ENCODE measurements around the gene DPYD. TPM values are rescaled to one million over a fixed set of nuclear protein-coding genes. Genes with fewer than 3 reads are reported as not detected.

DPYD gene
- total and polyA plus RNA-seq, 9 donors, result 17.2 to 45.9 (median 38.7) TPM

DNA sequence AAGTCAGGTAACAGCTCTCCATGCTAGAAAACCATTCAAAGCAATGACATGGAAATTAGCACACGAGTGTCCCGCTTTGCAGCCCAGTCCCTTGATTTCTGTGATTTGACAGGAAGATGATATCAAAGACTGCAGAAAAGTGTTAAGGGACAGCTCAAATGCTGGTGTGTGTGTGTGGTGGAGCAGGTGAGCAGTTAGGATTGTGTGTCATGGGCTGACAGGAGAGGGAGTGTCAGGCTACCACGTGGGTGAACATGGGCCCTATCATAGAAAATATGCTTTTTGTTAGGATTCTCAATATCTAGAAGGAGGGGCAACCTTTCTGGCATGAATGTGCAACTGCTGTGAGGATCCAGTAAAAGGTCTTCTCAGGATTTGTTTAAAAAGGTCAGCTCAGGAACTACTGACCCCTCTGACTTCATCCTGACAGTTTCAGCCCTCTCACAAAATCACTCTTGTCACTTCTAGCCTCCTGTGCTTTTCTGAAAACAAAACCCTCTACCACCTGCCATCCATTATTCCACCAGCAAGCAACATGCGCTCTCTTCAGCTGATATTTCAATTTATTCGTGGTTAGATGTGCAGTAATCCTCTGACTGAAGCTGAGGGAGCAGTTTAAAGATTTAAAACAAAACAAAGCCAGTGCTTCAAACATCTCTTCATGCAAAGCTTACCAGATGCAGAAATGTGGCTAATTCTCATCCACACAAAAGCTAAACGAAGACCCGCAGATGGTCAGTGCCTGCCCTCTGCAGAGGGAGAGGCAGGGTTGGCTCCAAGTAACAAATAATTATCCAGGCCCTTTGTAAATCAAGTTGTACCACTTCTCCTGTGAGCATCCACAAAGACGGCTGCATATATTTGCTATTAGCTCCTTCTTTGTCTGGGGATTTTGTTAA is 801.3 kb downstream of the DPYD start:
- TF ChIP-seq EP300 (IDR thresholded peaks at IDR 0.05) (no peak), POLR2A (IDR thresholded peaks at IDR 0.05) (no peak)
- TF ChIP-seq, protein P1, sequence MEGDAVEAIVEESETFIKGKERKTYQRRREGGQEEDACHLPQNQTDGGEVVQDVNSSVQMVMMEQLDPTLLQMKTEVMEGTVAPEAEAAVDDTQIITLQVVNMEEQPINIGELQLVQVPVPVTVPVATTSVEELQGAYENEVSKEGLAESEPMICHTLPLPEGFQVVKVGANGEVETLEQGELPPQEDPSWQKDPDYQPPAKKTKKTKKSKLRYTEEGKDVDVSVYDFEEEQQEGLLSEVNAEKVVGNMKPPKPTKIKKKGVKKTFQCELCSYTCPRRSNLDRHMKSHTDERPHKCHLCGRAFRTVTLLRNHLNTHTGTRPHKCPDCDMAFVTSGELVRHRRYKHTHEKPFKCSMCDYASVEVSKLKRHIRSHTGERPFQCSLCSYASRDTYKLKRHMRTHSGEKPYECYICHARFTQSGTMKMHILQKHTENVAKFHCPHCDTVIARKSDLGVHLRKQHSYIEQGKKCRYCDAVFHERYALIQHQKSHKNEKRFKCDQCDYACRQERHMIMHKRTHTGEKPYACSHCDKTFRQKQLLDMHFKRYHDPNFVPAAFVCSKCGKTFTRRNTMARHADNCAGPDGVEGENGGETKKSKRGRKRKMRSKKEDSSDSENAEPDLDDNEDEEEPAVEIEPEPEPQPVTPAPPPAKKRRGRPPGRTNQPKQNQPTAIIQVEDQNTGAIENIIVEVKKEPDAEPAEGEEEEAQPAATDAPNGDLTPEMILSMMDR (IDR thresholded peaks at IDR 0.05), result no peak
- no peak overlapping the region for H3K27ac ChIP-seq
- H3K36me3 ChIP-seq, result no peaks in the 10 kb centered on the region
- no peak overlapping the region for H3K4me3 ChIP-seq
- 70 to 78% (median 78%) methylated on average over 8 of the region's 8 CpGs for WGBS, 3 donors
- DNase-seq, result no peak
- intact Hi-C loops (cut with DNase I), result no loop called here
- H3K9me3 ChIP-seq, result no peaks in the 10 kb centered on the region
- no peaks in the 10 kb centered on the region for H3K4me1 ChIP-seq (ENCODE audit: insufficient read depth)
- H3K27me3 ChIP-seq, result no peaks in the 10 kb centered on the region

DNA sequence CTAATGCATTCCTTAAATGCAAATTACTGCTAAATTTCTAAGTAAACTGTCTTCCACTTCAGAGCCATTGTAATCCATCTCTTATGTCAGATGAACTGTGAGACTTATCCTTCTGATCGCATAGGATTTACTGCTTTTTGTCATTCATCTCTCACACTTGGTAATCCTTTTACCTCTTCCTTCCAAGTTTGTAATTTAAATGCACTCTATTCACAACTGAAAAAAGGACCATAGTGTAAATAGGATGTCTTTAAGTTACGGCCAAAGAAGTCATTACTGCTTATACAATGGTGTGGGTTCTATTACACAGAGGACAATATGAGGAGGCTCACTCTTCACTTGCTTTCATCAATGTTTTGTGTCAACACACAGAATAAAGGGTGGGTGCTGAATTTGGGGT is 806.0 kb downstream of the DPYD start:
- 97 to 99% (median 97%) methylated on average over 2 of the region's 2 CpGs for WGBS, 3 donors

DNA sequence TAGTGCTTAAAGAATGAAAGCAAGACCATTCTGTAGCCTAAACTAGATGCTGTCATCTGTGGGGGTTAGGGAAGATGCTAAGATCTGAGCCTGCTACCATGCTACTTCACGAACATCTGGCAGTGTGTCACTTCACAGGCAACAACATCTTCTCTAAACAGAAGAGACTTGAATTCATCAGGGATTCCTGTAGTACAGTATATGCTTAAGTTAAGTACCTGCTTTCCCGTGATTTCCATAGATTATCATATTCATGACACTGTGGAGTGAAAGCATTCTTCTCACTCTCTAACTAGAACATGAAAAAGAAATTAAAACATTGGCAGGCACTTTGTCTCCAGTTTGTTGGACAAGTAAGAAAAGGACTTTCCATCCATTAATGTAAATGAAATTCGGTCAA is 808.4 kb downstream of the DPYD start:
- WGBS, 3 donors, result 87 to 91% (median 90%) methylated on average over 3 of the region's 3 CpGs
- intact Hi-C loops (cut with DNase I), result no loop called here
- H3K9me3 ChIP-seq, result no peaks in the 10 kb centered on the region
- no peak overlapping the region for H3K27ac ChIP-seq
- no peaks in the 10 kb centered on the region for H3K36me3 ChIP-seq
- H3K4me3 ChIP-seq, result no peak overlapping the region
- no peaks in the 10 kb centered on the region for H3K4me1 ChIP-seq (ENCODE audit: insufficient read depth)
- no peak for DNase-seq
- no peak for TF ChIP-seq POLR2A (IDR thresholded peaks at IDR 0.05)
- TF ChIP-seq, protein P1 (IDR thresholded peaks at IDR 0.05), result no peak
- no peaks in the 10 kb centered on the region for H3K27me3 ChIP-seq

More for the DNA sequence above, 806.0 kb downstream of the DPYD start:
- H3K27ac ChIP-seq, result no peak overlapping the region
- no peak for TF ChIP-seq POLR2A (IDR thresholded peaks at IDR 0.05)
- TF ChIP-seq, protein P1 (IDR thresholded peaks at IDR 0.05), result no peak
- no peak for TF ChIP-seq EP300 (IDR thresholded peaks at IDR 0.05)
- intact Hi-C loops (cut with DNase I), result no loop called here
- H3K27me3 ChIP-seq, result no peaks in the 10 kb centered on the region
- no peak for DNase-seq
- no peak overlapping the region for H3K4me3 ChIP-seq
- no peaks in the 10 kb centered on the region for H3K4me1 ChIP-seq (ENCODE audit: insufficient read depth)
- no peaks in the 10 kb centered on the region for H3K9me3 ChIP-seq
- H3K36me3 ChIP-seq, result no peaks in the 10 kb centered on the region

DNA sequence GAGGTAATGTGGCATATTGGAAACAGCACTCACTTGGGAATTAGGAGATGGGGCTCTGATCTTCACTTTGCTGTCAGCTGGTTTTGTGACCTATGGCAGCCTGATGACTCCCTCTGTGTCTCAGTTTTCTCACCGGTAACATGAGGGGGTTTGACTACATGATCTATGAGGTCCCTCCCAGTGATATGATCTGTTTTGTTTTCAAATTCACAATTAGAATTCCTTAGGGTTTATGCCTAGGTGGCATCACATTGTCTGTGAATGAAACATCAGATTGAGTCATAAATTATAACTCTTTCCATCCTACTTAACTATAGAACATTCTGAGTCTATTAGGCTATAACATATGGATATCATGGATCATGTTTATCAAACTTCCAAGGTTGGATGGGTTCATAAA is 812.7 kb downstream of the DPYD start:
- intact Hi-C loops (cut with DNase I), result no loop called here
- Histone ChIP-seq H3K4me1 (ENCODE audit: insufficient read depth) (no peaks in the 10 kb centered on the region), H3K4me3 (no peak overlapping the region), H3K27ac (no peak overlapping the region), H3K9me3 (no peaks in the 10 kb centered on the region), H3K36me3 (no peaks in the 10 kb centered on the region), H3K27me3 (no peaks in the 10 kb centered on the region)
- WGBS, 3 donors, result 37 to 61% (median 54%) methylated on average over 1 of the region's 1 CpG
- TF ChIP-seq EP300 (IDR thresholded peaks at IDR 0.05), result no peak
- DNase-seq, result no peak

DNA sequence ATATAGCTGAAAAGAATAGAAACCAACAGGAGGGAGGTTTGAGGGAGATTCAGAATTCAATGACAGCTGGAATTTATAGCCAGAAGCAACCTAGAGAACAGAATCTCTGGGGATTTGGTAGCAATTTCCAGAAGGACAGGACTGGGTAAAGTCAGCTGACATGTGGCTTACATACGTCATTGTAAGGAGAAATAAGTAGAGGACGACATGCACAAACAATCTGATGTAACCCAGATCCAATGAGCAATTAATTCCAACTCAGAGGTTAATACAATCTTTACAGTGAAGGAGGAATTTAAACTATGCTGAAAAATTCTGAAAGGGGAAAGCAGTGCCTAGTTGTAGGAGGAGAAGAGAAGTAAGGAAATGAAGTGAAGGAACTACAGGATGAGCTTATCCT is 815.3 kb downstream of the DPYD start:
- Histone ChIP-seq H3K9me3 (no peaks in the 10 kb centered on the region), H3K27me3 (no peaks in the 10 kb centered on the region), H3K4me1 (ENCODE audit: insufficient read depth) (no peaks in the 10 kb centered on the region), H3K36me3 (no peaks in the 10 kb centered on the region), H3K4me3 (no peak overlapping the region), H3K27ac (no peak overlapping the region)
- no peak for DNase-seq
- 69 to 71% (median 71%) methylated on average over 2 of the region's 2 CpGs for WGBS, 3 donors
- intact Hi-C loops (cut with DNase I), result no loop called here
- TF ChIP-seq POLR2A (IDR thresholded peaks at IDR 0.05) (no peak), EP300 (IDR thresholded peaks at IDR 0.05) (no peak)
- TF ChIP-seq, protein P1 (IDR thresholded peaks at IDR 0.05), result no peak

Data from ovary (tissue), 9 donors.